ENCODE measurements around the gene PLGLB2. TPM values are rescaled to one million over a fixed set of nuclear protein-coding genes. Genes with fewer than 3 reads are reported as not detected.

Gene PLGLB2
- total RNA-seq, 2 experiments from 2014 or later = 0.85 to 2.7 TPM

Other genes starting within 250 kb of the PLGLB2 start
- gene RGPD2, start 77.7 kb downstream of the PLGLB2 start, total RNA-seq = 1 to 10 TPM; 1.9 to 2.3 TPM